Ectodermal cell (in vitro differentiated cells): ENCODE data around the gene FGD4.
A peak's percentile ranks its signal among the peaks of the same experiment; 100 is the strongest.

Source experiments
- H3K27ac ChIP-seq: 2 replicates; pipeline ENCODE4 v1.7.0; 2013; ENCODE audit warnings: mild to moderate bottlenecking, low read depth, low read length; ENCODE audit not compliant: insufficient read depth, poor library complexity, severe bottlenecking
- H3K27me3 ChIP-seq: 2 replicates; pipeline ENCODE4 v1.7.0; 2013; ENCODE audit warnings: mild to moderate bottlenecking, low read length; ENCODE audit not compliant: insufficient read depth, control insufficient read depth, poor library complexity, severe bottlenecking
- H3K36me3 ChIP-seq: one replicate; pipeline ENCODE4 v1.7.0; 2013; ENCODE audit warnings: low read length; ENCODE audit not compliant: control insufficient read depth, insufficient read depth
- H3K4me1 ChIP-seq: one replicate; pipeline ENCODE4 v1.7.0; 2013; ENCODE audit warnings: low read length; ENCODE audit not compliant: control insufficient read depth, insufficient read depth
- H3K4me3 ChIP-seq: 2 replicates; pipeline ENCODE4 v1.7.0; 2013; ENCODE audit warnings: low read depth, low read length, control low read depth; ENCODE audit not compliant: insufficient read depth
- H3K9me3 ChIP-seq: 2 replicates; pipeline ENCODE4 v1.7.0; 2013; ENCODE audit warnings: mild to moderate bottlenecking, low read length, moderate library complexity; ENCODE audit not compliant: control insufficient read depth
- WGBS, 2 experiments: methylation state at CpG; one replicate each; pipeline ENCODE4 v1.1.7; 2013; ENCODE audit warnings: missing lambda C conversion rate in 2 of 2; 5-methylcytosine and 5-hydroxymethylcytosine counted together

FGD4 gene

DNA sequence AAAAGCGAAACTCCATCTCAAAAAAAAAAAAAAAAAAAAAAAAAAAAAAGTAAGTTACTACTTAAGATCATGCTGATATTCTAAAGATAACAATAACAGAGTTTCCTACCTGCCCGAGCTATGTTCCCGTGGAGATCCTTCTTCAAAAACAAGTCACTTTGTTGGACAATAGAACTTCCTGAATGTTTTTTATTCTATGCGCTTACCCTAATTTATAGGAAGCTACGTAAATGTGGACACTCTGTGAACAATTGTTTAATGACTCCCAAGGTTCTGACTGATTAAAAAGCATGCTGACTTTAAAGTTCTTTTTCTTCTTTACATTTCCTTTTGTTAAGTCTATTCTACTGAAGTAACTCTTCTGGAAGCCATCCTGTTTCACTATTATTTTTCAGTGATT lies 52.5 kb downstream of the FGD4 start:
- H3K9me3 ChIP-seq, result no peaks in the 10 kb centered on the region
- no peak overlapping the region for H3K4me3 ChIP-seq
- no peak overlapping the region for H3K27ac ChIP-seq
- no peaks in the 10 kb centered on the region for H3K27me3 ChIP-seq
- peaks cover 24% of the 10 kb centered on the region for H3K4me1 ChIP-seq
- 89 to 91% methylated on average over 4 of the region's 5 CpGs for WGBS, 2 experiments
- H3K36me3 ChIP-seq, result no peaks in the 10 kb centered on the region

DNA sequence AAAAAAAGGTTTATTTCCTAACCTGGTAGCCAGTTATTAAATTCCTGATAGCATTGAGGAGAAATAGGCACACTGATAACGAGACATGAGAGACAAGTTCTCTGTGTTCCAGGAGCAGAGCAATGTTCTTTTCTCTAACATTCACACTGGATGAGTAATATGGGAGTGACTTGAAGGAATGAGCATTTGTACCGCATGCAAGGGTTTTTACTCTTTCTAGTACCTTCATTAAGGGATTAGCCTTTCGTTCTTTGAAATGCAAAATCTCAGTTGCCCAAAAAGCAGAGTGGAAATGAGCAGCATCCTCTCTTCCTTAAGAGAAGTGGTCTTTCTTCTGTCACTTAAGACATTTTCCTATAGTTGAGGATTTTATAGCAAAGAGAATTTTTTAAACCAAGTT lies 54.7 kb downstream of the FGD4 start:
- Histone ChIP-seq H3K9me3 (no peaks in the 10 kb centered on the region), H3K27me3 (no peaks in the 10 kb centered on the region), H3K4me3 (no peak overlapping the region), H3K27ac (peak overlapping the region; percentile 66), H3K4me1 (peaks cover 28% of the 10 kb centered on the region), H3K36me3 (no peaks in the 10 kb centered on the region)
- WGBS, 2 experiments, result 1 to 4% methylated on average over 3 of the region's 3 CpGs

DNA sequence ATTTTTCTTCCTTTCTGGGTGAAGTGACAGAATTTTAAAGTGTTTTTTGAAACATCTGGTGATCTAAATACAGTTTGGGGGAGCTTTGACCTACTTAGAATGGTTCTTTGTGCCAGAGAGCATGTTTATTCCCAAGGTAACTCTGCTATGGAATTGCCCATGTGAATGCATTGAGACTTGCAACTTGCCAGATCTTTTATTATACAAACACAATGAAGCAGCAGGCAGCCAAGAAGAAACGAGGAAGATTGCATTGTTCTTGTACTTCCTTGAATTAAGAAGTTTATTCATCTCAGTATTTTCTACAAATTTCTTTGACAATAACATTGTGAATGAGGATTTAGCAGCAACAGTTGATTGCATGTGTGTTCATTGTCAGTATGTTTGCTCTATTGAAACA lies 55.5 kb downstream of the FGD4 start:
- H3K27me3 ChIP-seq, result no peaks in the 10 kb centered on the region
- no peak overlapping the region for H3K4me3 ChIP-seq
- H3K9me3 ChIP-seq, result no peaks in the 10 kb centered on the region
- H3K4me1 ChIP-seq, result peaks cover 28% of the 10 kb centered on the region
- 0% methylated on average over 1 of the region's 1 CpG for WGBS, 2 experiments
- no peaks in the 10 kb centered on the region for H3K36me3 ChIP-seq
- peak overlapping the region; percentile 66 for H3K27ac ChIP-seq

DNA sequence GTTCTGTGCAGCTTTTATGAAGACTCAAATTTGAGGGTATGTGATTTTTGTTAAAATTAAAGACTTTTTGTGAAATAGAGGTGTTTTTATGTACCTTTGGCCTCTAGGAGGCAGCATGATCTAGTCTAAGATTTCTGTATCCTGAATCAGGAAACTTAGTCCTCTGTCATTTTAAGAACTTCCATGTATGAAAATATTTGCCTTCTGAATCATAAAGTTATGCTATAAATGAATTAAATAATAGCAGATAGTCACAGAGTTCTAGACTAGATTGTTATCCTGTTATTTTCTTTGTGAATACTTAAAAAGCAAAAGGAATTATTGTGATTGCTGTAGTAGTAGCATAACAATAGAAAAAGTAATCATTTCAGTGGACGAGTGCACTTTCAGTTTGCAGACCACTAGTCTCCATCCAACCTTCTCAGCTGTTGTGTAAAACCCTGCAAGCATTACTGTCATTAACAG lies 56.3 kb downstream of the FGD4 start:
- no peaks in the 10 kb centered on the region for H3K9me3 ChIP-seq
- no peaks in the 10 kb centered on the region for H3K27me3 ChIP-seq
- H3K4me1 ChIP-seq, result peaks cover 28% of the 10 kb centered on the region
- H3K4me3 ChIP-seq, result no peak overlapping the region
- 20 to 44% methylated on average over 1 of the region's 1 CpG for WGBS, 2 experiments
- H3K27ac ChIP-seq, result no peak overlapping the region
- H3K36me3 ChIP-seq, result no peaks in the 10 kb centered on the region

DNA sequence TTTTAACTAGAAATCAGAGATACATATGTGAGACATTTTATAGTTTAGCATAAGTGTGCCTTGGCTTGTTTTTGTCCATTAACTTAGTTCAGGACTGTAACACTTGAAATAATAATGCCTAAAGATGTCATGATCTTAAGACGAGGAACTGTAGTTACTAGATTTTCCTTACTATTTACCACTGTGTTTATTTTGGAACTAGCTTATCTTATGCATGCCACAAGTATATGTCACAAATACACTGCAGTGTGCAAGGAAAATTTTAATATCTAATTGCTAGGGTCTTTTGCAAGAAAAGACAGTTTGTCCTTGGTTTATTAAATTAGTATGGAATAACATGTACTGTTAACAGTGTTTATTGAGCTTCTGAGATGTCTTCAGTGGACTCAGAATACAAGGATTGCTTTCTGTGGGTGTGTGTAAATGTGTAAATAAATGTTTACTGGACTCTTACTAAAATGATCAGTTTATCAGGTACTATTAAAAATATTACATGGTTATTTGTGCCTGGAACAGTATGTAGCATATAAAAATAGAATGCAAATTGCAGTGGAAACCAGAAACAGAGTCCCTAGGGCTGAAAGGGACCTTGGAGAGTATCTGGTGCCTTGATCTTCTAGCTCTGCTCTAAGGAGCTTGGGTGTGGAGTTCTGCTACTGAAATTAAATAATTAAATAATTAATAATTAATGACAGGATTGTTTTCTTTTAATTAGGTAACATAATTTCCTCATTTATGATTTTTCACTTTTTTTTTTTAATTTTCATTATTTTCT lies 58.1 kb downstream of the FGD4 start:
- H3K36me3 ChIP-seq, result no peaks in the 10 kb centered on the region
- peaks cover 28% of the 10 kb centered on the region for H3K4me1 ChIP-seq
- no peak overlapping the region for H3K4me3 ChIP-seq
- no peaks in the 10 kb centered on the region for H3K27me3 ChIP-seq
- peak overlapping the region; percentile 33 for H3K27ac ChIP-seq
- no peaks in the 10 kb centered on the region for H3K9me3 ChIP-seq
- WGBS, 2 experiments, result 75% methylated on average over 1 of the region's 1 CpG; no CpG with 5 or more reads in 1 of the 2 experiments

DNA sequence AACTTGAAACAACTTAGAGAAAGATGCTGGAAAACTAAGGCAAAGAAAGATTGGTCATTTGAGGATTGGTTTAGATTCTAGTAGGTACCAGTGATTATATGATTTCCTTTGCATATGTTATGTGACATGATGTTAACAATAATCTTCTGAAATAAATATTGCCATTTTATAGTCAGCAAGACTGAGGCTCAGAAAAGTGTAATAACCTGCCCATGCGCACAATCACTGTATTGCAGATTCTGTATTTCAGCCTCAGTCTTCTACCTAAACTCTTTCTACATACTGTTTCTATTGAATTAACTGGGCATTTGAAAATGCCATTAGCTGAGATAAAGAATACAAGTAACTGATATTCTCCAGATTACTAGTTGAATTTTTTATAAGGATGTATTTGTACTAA lies 61.3 kb downstream of the FGD4 start:
- 100% methylated on average over 1 of the region's 1 CpG for WGBS, 2 experiments

DNA sequence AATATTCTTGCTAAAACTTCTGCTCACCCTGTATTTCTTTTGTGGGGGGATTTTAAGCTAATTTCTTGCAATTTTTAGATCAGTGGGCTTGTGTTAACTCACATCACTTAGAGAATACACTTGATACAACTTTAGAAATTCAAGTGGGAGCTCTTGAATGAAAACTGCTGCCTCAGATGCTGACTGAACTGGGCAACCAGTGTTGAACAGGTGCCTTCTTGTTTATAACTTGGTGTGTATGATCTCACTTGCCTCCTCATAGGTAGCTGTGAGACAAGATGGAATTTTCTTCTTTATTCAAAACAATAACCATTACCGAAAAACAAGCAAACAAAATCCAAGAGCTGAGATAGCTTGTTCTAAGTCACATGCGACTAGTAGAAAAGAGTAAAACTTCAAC lies 63.5 kb downstream of the FGD4 start:
- WGBS, 2 experiments, result 92 to 97% methylated on average over 2 of the region's 2 CpGs

More for the DNA sequence above, 61.3 kb downstream of the FGD4 start:
- no peak overlapping the region for H3K27ac ChIP-seq
- H3K27me3 ChIP-seq, result no peaks in the 10 kb centered on the region
- no peaks in the 10 kb centered on the region for H3K9me3 ChIP-seq
- peaks cover 16% of the 10 kb centered on the region for H3K4me1 ChIP-seq
- no peaks in the 10 kb centered on the region for H3K36me3 ChIP-seq
- H3K4me3 ChIP-seq, result no peak overlapping the region

DNA sequence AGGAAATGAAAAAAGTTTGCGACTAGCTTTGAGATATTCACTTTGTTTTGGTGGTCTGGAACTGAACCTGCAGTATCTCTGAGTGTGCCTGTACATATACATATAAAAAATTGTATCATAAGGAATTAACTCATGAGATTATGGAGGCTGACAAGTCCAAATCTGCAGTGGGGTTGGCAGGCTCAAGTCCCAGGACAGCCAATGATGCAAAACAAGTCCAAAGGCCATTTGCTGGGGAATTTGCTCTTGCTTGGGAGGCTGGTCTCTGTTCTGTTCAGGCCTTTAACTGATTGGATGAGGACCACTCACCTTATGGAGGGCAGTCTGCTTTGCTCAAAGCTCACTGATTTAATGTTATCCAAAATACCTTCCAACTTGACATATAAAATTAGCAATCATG lies 66.8 kb downstream of the FGD4 start:
- Histone ChIP-seq H3K4me1 (no peaks in the 10 kb centered on the region), H3K27ac (no peak overlapping the region), H3K4me3 (no peak overlapping the region), H3K36me3 (no peaks in the 10 kb centered on the region), H3K9me3 (no peaks in the 10 kb centered on the region), H3K27me3 (no peaks in the 10 kb centered on the region)
- WGBS, 2 experiments, result no CpG with 5 or more reads among the region's 1 CpG

More for the DNA sequence above, 63.5 kb downstream of the FGD4 start:
- no peaks in the 10 kb centered on the region for H3K36me3 ChIP-seq
- H3K27me3 ChIP-seq, result no peaks in the 10 kb centered on the region
- H3K4me1 ChIP-seq, result no peaks in the 10 kb centered on the region
- H3K27ac ChIP-seq, result no peak overlapping the region
- H3K9me3 ChIP-seq, result no peaks in the 10 kb centered on the region
- no peak overlapping the region for H3K4me3 ChIP-seq

DNA sequence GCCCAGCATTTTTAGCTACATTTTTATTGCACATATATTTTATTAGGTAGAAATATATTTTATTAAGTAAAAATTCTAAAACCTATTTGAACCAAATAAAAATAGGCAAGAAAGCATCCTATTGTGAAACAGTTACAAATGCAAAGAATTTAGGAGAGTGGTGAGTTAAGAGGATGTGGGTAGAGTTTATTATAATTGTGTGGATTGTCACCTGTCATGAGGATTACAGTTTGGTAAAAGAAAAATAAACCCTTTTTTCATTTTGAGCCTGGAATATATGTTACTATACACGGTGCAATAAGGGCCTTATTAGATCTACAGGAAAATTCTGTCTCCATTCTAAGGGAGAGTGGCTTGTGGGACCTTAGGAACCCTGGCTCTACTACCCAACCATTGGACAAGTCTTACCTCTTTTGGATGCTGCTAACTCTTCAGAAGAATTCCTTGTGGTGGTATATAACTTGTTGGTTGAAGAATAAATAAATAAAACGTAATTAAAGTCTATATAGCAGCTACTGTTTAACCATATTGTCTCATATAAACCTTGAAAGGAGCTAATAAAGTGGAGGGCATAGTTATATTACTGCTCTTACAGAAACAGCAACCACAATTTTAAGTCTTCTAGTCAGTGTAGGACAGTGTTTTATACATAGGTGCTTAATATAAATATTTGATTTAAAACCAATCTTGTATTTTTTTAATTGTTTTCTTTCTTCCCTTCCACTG lies 67.8 kb downstream of the FGD4 start:
- Histone ChIP-seq H3K4me1 (no peaks in the 10 kb centered on the region), H3K9me3 (no peaks in the 10 kb centered on the region), H3K4me3 (no peak overlapping the region), H3K27ac (no peak overlapping the region), H3K36me3 (no peaks in the 10 kb centered on the region), H3K27me3 (no peaks in the 10 kb centered on the region)
- 56 to 58% methylated on average over 1 of the region's 2 CpGs for WGBS, 2 experiments
